ENCODE results near the gene SRP14.

The SRP14 gene

DNA sequence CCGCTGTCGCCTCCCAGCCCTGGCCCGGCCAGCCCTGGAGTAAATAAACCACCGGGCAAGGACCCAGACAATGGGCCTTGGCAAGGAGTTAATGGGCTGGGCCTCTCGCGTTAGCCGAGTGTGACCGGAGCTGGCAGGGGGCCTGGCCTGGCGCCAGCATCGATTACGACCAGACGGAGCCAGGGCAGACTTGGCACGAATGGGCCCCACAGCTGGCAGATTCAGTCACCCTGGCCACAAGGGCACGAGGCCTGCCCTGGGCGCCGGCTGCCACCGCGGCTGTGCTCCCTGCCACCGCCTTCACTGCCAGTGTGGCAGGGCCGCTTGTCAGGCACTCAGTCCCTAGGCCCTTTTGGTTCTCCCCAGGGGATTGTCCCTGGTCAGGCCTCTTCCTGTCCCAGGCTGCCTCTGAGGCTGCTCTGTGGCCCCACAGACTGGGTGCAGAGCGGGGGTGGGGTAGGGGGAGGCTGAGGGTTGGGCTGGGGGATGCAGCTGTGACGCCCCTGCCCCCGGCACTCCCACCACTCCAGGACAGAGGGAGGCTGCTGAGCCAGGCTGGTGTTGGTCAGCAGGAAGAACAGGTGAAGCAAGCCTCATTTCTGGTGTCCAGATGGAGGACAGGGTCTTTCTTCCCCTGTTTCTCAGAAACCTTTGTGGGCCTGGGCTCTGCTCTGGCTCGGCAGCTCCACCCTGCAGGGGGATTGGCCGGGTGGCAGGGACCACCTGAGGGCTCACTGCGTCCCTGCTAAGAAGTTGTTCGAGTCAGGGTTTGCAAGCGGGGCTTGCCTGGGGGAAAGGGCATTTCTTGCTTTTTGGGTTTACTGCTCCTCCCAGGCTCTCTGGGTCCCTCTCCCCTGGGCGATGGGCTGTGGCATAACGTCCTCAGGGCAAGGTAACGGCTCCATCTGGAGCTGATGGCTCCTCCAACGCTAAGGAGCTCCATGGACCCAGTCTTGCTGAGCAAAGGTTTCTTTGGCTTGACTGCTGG, 30.5 kb upstream of the SRP14 start:
- Histone ChIP-seq H3K9me3 (no peaks in the 10 kb centered on the region), H3K4me1 (ENCODE audit: control insufficient read depth in 1 of 2, insufficient read depth in 1 of 2, low read depth in 1 of 2, low read length in 1 of 2) (peaks cover 0 to 4% of the 10 kb centered on the region in 2 experiments), H3K4me3 (ENCODE audit: low read depth in 1 of 2, low read length in 1 of 2) (no peak overlapping the region), H3K27ac (no peak overlapping the region), H3K27me3 (no peaks in the 10 kb centered on the region), H3K36me3 (no peaks in the 10 kb centered on the region)
- TF ChIP-seq, protein P1, sequence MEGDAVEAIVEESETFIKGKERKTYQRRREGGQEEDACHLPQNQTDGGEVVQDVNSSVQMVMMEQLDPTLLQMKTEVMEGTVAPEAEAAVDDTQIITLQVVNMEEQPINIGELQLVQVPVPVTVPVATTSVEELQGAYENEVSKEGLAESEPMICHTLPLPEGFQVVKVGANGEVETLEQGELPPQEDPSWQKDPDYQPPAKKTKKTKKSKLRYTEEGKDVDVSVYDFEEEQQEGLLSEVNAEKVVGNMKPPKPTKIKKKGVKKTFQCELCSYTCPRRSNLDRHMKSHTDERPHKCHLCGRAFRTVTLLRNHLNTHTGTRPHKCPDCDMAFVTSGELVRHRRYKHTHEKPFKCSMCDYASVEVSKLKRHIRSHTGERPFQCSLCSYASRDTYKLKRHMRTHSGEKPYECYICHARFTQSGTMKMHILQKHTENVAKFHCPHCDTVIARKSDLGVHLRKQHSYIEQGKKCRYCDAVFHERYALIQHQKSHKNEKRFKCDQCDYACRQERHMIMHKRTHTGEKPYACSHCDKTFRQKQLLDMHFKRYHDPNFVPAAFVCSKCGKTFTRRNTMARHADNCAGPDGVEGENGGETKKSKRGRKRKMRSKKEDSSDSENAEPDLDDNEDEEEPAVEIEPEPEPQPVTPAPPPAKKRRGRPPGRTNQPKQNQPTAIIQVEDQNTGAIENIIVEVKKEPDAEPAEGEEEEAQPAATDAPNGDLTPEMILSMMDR (IDR thresholded peaks at IDR 0.05): no peak

- Histone ChIP-seq H3K27me3 (no peaks in the 10 kb centered on the region), H3K9me3 (no peaks in the 10 kb centered on the region), H3K4me1 (ENCODE audit: control insufficient read depth in 1 of 2, insufficient read depth in 1 of 2, low read depth in 1 of 2, low read length in 1 of 2) (no peaks in the 10 kb centered on the region), H3K27ac (no peak overlapping the region), H3K36me3 (no peaks in the 10 kb centered on the region), H3K4me3 (ENCODE audit: low read depth in 1 of 2, low read length in 1 of 2) (no peak overlapping the region)
- TF ChIP-seq, protein P1 (IDR thresholded peaks at IDR 0.05): no peak
Observed at GRCh38 chr15:40067921-40068624, 29.1 kb upstream of the SRP14 start.

DNA sequence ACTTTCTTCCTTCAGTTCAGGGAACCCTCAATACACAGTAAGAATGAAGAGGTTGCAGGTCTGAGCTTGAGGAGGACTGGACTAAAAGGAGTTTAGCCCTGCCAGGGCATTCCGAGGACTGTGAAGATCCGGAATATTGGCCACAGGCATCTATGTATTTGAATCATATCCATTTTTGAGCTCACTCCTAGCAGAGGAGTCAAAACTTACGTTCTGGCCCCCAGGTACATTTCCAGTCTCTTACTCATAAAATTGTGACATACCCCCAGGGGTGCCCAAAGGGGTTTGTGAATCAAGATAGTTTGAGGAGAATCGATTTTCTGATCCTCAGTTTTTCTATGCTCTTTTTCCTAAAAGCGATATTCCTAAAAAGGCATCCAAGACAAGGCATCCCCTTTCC, 27.6 kb upstream of the SRP14 start:
- no peaks in the 10 kb centered on the region for H3K4me1 ChIP-seq (ENCODE audit: control insufficient read depth in 1 of 2, insufficient read depth in 1 of 2, low read depth in 1 of 2, low read length in 1 of 2)
- TF ChIP-seq, protein P1 (IDR thresholded peaks at IDR 0.05): no peak
- no peak overlapping the region for H3K4me3 ChIP-seq (ENCODE audit: low read depth in 1 of 2, low read length in 1 of 2)
- H3K9me3 ChIP-seq: no peaks in the 10 kb centered on the region
- H3K27ac ChIP-seq: no peak overlapping the region
- no peaks in the 10 kb centered on the region for H3K36me3 ChIP-seq
- no peaks in the 10 kb centered on the region for H3K27me3 ChIP-seq

- H3K4me3 ChIP-seq (ENCODE audit: low read depth in 1 of 2, low read length in 1 of 2): no peak overlapping the region
- H3K36me3 ChIP-seq: no peaks in the 10 kb centered on the region
- TF ChIP-seq, protein P1 (IDR thresholded peaks at IDR 0.05): no peak
- H3K27ac ChIP-seq: no peak overlapping the region
- H3K9me3 ChIP-seq: no peaks in the 10 kb centered on the region
- no peaks in the 10 kb centered on the region for H3K4me1 ChIP-seq (ENCODE audit: control insufficient read depth in 1 of 2, insufficient read depth in 1 of 2, low read depth in 1 of 2, low read length in 1 of 2)
- no peaks in the 10 kb centered on the region for H3K27me3 ChIP-seq
Observed at GRCh38 chr15:40065166-40065565, 26.2 kb upstream of the SRP14 start.

- Histone ChIP-seq H3K4me1 (ENCODE audit: control insufficient read depth in 1 of 2, insufficient read depth in 1 of 2, low read depth in 1 of 2, low read length in 1 of 2) (no peaks in the 10 kb centered on the region), H3K27ac (no peak overlapping the region), H3K9me3 (no peaks in the 10 kb centered on the region), H3K27me3 (no peaks in the 10 kb centered on the region), H3K36me3 (no peaks in the 10 kb centered on the region), H3K4me3 (ENCODE audit: low read depth in 1 of 2, low read length in 1 of 2) (no peak overlapping the region)
- TF ChIP-seq, protein P1 (IDR thresholded peaks at IDR 0.05): no peak
Observed at GRCh38 chr15:40064231-40064894, 25.4 kb upstream of the SRP14 start.
